Measurements from ENCODE around the gene FCRLA. TPM values are rescaled to one million over a fixed set of nuclear protein-coding genes. Genes with fewer than 3 reads are reported as not detected.
"Not testable (repeated sequence)": the region's sequence is repeated elsewhere in the genome, so short reads cannot be mapped to it uniquely, and the experiment has no call there.

Gene FCRLA, protein sequence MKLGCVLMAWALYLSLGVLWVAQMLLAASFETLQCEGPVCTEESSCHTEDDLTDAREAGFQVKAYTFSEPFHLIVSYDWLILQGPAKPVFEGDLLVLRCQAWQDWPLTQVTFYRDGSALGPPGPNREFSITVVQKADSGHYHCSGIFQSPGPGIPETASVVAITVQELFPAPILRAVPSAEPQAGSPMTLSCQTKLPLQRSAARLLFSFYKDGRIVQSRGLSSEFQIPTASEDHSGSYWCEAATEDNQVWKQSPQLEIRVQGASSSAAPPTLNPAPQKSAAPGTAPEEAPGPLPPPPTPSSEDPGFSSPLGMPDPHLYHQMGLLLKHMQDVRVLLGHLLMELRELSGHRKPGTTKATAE
- not detected in 2 replicates for total RNA-seq
- not detected in 2 replicates for polyA plus RNA-seq
- not detected in 2 replicates for polyA plus RNA-seq (2011; cell fraction: cytosol; rRNA removed)
- not detected in 2 replicates for polyA plus RNA-seq (2011; cell fraction: nucleus; rRNA removed)
- polyA plus RNA-seq (2012), result not detected in 2 replicates
- polyA minus RNA-seq, result not detected in 2 replicates
- polyA minus RNA-seq (2011; cell fraction: cytosol; rRNA and poly(A)+ RNA removed), result not detected
- polyA minus RNA-seq (2011; cell fraction: nucleus; rRNA and poly(A)+ RNA removed), result not detected in 2 replicates
- Bru-seq, nascent RNA, result not detected
- BruChase-seq, experiment 1, labeled RNA remaining after a 6-hour chase, result not detected
- not detected for BruChase-seq, experiment 2, labeled RNA remaining after a 2-hour chase
- long read RNA-seq, result 0 reads

DNA sequence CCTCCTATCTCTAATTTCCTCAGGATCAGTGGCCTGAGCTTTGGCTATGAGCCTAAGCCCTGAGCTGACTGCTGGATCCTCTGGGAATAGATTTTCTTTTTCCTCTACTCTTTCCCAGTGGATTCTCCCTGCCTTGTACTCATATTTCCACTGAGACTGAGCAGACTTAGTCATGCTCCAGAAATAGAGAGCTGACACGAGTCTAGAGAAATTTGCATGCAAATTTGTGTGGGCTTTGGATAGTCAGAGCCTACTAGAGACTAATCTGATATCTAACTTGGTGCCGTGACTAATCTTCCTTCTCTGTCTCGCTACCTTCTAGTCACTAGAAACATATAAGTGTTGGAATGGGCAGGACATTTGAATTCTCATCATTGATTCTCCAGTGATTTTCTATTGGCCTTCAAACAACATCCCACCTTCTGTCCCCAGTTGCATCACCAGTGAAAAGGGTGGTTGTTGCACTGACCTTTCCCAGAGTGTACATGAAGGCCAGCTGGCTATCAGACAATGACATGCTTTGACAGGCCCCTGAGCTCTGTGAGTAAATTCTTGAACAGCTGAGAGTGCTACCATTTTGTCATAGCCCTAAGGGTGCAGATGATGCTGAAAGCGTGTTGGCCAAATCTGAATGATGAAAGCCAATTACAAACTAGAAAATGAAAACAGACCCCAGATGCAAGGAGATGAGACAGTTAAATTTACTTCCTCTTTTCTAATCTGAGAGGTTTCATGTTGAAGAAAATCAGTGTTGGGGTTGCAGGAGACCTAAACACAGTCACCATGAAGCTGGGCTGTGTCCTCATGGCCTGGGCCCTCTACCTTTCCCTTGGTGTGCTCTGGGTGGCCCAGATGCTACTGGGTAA is at the start of gene FCRLA:
Gene FCRLA, plus strand, starts transcription at position 748 of the 866 bp plus-strand sequence. Its CDS starts 36 bp downstream, at position 784.
- FAIRE-seq (no peak), DNase-seq (ENCODE audit: low read depth, low spot score) (no peak)
- dilution Hi-C loops (cut with MboI; ENCODE audit: extremely low pct_ligation_motif_present, low sequenced_read_pairs), result no loop called here
- TF ChIP-seq FOS (IDR thresholded peaks at IDR 0.05; ENCODE audit: borderline replicate concordance, insufficient read depth, low read length) (peak; percentile 35), JUN (IDR thresholded peaks at IDR 0.05; ENCODE audit: borderline replicate concordance, insufficient read depth, insufficient read length, low read depth) (no peak)
- Histone ChIP-seq H2AFZ (ENCODE audit: low read depth, low read length) (no peak within 1 kb of the TSS), H4K20me1 (replicated peaks; ENCODE audit: control insufficient read depth, extremely low read depth, insufficient read depth, low read length) (no peaks in the 10 kb centered on the region), H3K9me1 (replicated peaks; ENCODE audit: control insufficient read depth, extremely low read depth, insufficient read depth, low read length) (no peaks in the 10 kb centered on the region), H3K9me3 (replicated peaks; ENCODE audit: control insufficient read depth, insufficient read depth, low read length) (no peaks in the 10 kb centered on the region), H3K36me3 (ENCODE audit: control insufficient read depth in 2 of 2, extremely low read depth in 1 of 2, insufficient read depth in 2 of 2, low read length in 2 of 2) (no peaks in the 10 kb centered on the region), H3K9ac (replicated peaks; ENCODE audit: extremely low read depth, insufficient read depth, low read length) (no peak within 1 kb of the TSS), H3K79me2 (ENCODE audit: control insufficient read depth, insufficient read depth, low read length) (no peaks in the 10 kb centered on the region), H3K27ac (ENCODE audit: insufficient read depth, low read depth, low read length) (no peak within 1 kb of the TSS), H3K27me3 (ENCODE audit: control insufficient read depth in 2 of 2, insufficient read depth in 2 of 2, low read length in 2 of 2) (peaks cover 5 to 12% of the 10 kb centered on the region in 2 experiments), H3K4me3 (replicated peaks in 1 of 3; ENCODE audit: insufficient read depth in 1 of 3, low read depth in 1 of 3, low read length in 3 of 3) (no peak within 1 kb of the TSS), H3K4me1 (ENCODE audit: control insufficient read depth, extremely low read depth, insufficient read depth, low read length) (no peaks in the 10 kb centered on the region), H3K4me2 (ENCODE audit: insufficient read depth, low read length) (no peak within 1 kb of the TSS)
- no TSS peak for BruUV-seq (replicated peaks)
- CTCF ChIA-PET, result interaction anchor here (0.7 to 1.3 kb wide), 3 partner anchors 15 to 86 kb away, joined by 3 read pairs; no protein-coding TSS in a partner anchor
- POLR2A ChIA-PET, result no interaction called here
- intact Hi-C loops (cut with micrococcal nuclease), result no loop called here

DNA sequence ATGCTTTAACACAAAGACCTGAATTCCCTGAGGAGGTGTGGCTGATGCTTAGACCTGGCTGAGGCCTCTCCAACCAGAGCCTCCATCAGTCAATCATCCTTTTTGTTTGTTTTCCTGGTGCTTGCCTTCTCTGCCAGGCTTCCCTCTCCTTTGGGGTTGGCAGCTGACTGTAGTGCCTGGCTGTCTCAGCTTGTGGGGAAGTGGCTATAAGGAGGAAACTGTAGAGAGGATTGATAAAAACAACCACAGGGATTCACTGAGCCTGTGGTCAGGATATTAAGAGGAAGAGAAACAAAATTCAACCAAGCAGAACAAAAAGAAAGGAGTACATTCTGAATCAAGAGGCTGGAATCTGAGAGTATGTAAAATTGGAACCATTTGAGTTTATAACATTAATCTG is 48.5 kb upstream of the FCRLA start:
- dilution Hi-C loops (cut with MboI; ENCODE audit: extremely low pct_ligation_motif_present, low sequenced_read_pairs); H3K9me1 ChIP-seq (replicated peaks; ENCODE audit: control insufficient read depth, extremely low read depth, insufficient read depth, low read length); CTCF ChIA-PET; H4K20me1 ChIP-seq (replicated peaks; ENCODE audit: control insufficient read depth, extremely low read depth, insufficient read depth, low read length); H3K36me3 ChIP-seq (ENCODE audit: control insufficient read depth in 2 of 2, extremely low read depth in 1 of 2, insufficient read depth in 2 of 2, low read length in 2 of 2); H3K27me3 ChIP-seq (ENCODE audit: control insufficient read depth in 2 of 2, insufficient read depth in 2 of 2, low read length in 2 of 2); H3K79me2 ChIP-seq (ENCODE audit: control insufficient read depth, insufficient read depth, low read length); H3K27ac ChIP-seq (ENCODE audit: insufficient read depth, low read depth, low read length); POLR2A ChIA-PET; intact Hi-C loops (cut with micrococcal nuclease); H3K4me1 ChIP-seq (ENCODE audit: control insufficient read depth, extremely low read depth, insufficient read depth, low read length); H3K4me3 ChIP-seq (replicated peaks in 1 of 3; ENCODE audit: insufficient read depth in 1 of 3, low read depth in 1 of 3, low read length in 3 of 3); H3K9ac ChIP-seq (replicated peaks; ENCODE audit: extremely low read depth, insufficient read depth, low read length); FAIRE-seq; H2AFZ ChIP-seq (ENCODE audit: low read depth, low read length); DNase-seq (ENCODE audit: low read depth, low spot score); H3K9me3 ChIP-seq (replicated peaks; ENCODE audit: control insufficient read depth, insufficient read depth, low read length); BruUV-seq (replicated peaks); H3K4me2 ChIP-seq (ENCODE audit: insufficient read depth, low read length): not testable (repeated sequence)

DNA sequence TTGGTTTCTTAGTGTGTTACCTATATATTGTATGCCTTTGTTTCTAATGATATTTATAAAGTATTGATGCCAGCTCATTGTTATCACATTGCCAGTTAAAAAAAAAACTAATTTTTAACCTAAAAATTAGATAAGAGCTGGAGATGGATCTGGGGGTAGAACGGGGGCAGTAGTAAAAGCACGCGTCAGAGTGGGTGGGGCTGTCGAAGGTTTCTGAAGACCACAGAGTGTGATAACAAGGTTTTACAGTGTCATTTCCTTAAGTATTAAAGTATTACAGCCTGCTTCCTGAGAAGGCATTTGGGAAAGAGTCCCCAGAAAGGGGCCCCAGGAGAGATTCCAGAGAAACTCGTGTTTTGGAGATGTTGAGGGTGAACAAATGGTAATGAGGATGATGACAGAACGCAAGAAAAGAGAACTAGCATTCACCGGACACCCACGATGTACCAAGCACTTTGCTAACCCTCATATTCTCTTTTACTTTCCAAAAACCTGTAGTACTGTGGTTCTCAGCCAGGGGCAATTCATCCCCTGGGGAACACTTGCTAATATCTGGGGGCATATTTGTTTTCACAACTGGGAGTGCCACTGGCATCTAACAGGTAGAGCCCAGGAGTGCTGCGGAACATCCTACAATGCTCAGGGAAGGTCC is 45.2 kb upstream of the FCRLA start:
- H3K9me1 ChIP-seq (replicated peaks; ENCODE audit: control insufficient read depth, extremely low read depth, insufficient read depth, low read length); H3K9ac ChIP-seq (replicated peaks; ENCODE audit: extremely low read depth, insufficient read depth, low read length); H3K36me3 ChIP-seq (ENCODE audit: control insufficient read depth in 2 of 2, extremely low read depth in 1 of 2, insufficient read depth in 2 of 2, low read length in 2 of 2); H3K4me3 ChIP-seq (replicated peaks in 1 of 3; ENCODE audit: insufficient read depth in 1 of 3, low read depth in 1 of 3, low read length in 3 of 3); FAIRE-seq; BruUV-seq (replicated peaks); POLR2A ChIA-PET; H3K27me3 ChIP-seq (ENCODE audit: control insufficient read depth in 2 of 2, insufficient read depth in 2 of 2, low read length in 2 of 2); dilution Hi-C loops (cut with MboI; ENCODE audit: extremely low pct_ligation_motif_present, low sequenced_read_pairs); H3K79me2 ChIP-seq (ENCODE audit: control insufficient read depth, insufficient read depth, low read length); H3K9me3 ChIP-seq (replicated peaks; ENCODE audit: control insufficient read depth, insufficient read depth, low read length); CTCF ChIA-PET; DNase-seq (ENCODE audit: low read depth, low spot score); H3K4me2 ChIP-seq (ENCODE audit: insufficient read depth, low read length); intact Hi-C loops (cut with micrococcal nuclease); H3K4me1 ChIP-seq (ENCODE audit: control insufficient read depth, extremely low read depth, insufficient read depth, low read length); H2AFZ ChIP-seq (ENCODE audit: low read depth, low read length); H4K20me1 ChIP-seq (replicated peaks; ENCODE audit: control insufficient read depth, extremely low read depth, insufficient read depth, low read length); H3K27ac ChIP-seq (ENCODE audit: insufficient read depth, low read depth, low read length): not testable (repeated sequence)

Measured in endothelial cell of umbilical vein (primary cell).